Keratinocyte (primary cell): ENCODE data around the gene BDH2. TPM values are rescaled to one million over a fixed set of nuclear protein-coding genes. Genes with fewer than 3 reads are reported as not detected.

Experiments
- DNase-seq: peaks from one replicate; pipeline ENCODE4 v3.0.0-alpha.2; 2011; ENCODE audit warnings: low read depth, missing footprints, low spot score
- FAIRE-seq: peaks from 2 replicates; lab custom pipeline; 2011; peaks lifted over from hg19 to GRCh38; lab: Jason Lieb, UNC
- H2AFZ ChIP-seq: 2 replicates; pipeline ENCODE4 v1.6.0; 2012; ENCODE audit warnings: low read length, control low read depth, inconsistent platforms; ENCODE audit not compliant: control insufficient read depth
- H3K27ac ChIP-seq: 2 replicates; pipeline ENCODE4 v1.5.1; 2011; ENCODE audit warnings: low read length; ENCODE audit not compliant: control insufficient read depth, insufficient read depth
- H3K27me3 ChIP-seq: 3 replicates; pipeline ENCODE4 v1.6.0; 2011; ENCODE audit warnings: low read length; ENCODE audit not compliant: control insufficient read depth, insufficient read depth; ENCODE audit errors: extremely low read depth
- H3K36me3 ChIP-seq, 2 experiments: 2 replicates in 1 of 2; 3 replicates in 1 of 2; pipeline ENCODE4 v1.5.1; 2011; ENCODE audit warnings: low read length in 2 of 2, mild to moderate bottlenecking in 1 of 2; ENCODE audit not compliant: control insufficient read depth in 2 of 2, insufficient read depth in 2 of 2; ENCODE audit errors: extremely low read depth in 1 of 2
- H3K4me1 ChIP-seq: 3 replicates; pipeline ENCODE4 v1.5.1; 2011; ENCODE audit warnings: low read length; ENCODE audit not compliant: control insufficient read depth, insufficient read depth; ENCODE audit errors: extremely low read depth
- H3K4me2 ChIP-seq: 3 replicates; pipeline ENCODE4 v1.6.0; 2011; ENCODE audit warnings: low read depth, low read length; ENCODE audit not compliant: control insufficient read depth, insufficient read depth; ENCODE audit errors: extremely low read depth
- H3K4me3 ChIP-seq, 3 experiments: fragments of 200-600 bp in 1 of 3; sonication (generic) in 1 of 3; 2 replicates in 2 of 3; 3 replicates in 1 of 3; pipeline ENCODE4 v1.5.1; 2011 to 2016; ENCODE audit warnings: low read length in 3 of 3, mild to moderate bottlenecking in 3 of 3, control low read depth in 2 of 3, inconsistent platforms in 1 of 3, low read depth in 1 of 3, mixed read lengths in 1 of 3, mixed run types in 1 of 3, moderate library complexity in 1 of 3; ENCODE audit not compliant: control insufficient read depth in 2 of 3, insufficient read depth in 2 of 3; ENCODE audit errors: extremely low read depth in 1 of 3
- H3K79me2 ChIP-seq: 2 replicates; pipeline ENCODE4 v1.6.0; 2012; ENCODE audit warnings: low read length; ENCODE audit not compliant: control insufficient read depth, insufficient read depth
- H3K9ac ChIP-seq: 3 replicates; pipeline ENCODE4 v1.6.0; 2011; ENCODE audit warnings: low read length; ENCODE audit not compliant: control insufficient read depth, insufficient read depth; ENCODE audit errors: extremely low read depth
- H3K9me1 ChIP-seq: 3 replicates; pipeline ENCODE4 v1.6.0; 2011; ENCODE audit warnings: low read length; ENCODE audit not compliant: control insufficient read depth, insufficient read depth; ENCODE audit errors: extremely low read depth
- H3K9me3 ChIP-seq: 2 replicates; pipeline ENCODE4 v1.5.1; 2012; ENCODE audit warnings: low read depth, low read length; ENCODE audit not compliant: control insufficient read depth
- H4K20me1 ChIP-seq: 3 replicates; pipeline ENCODE4 v1.6.0; 2011; ENCODE audit warnings: low read length; ENCODE audit not compliant: control insufficient read depth, insufficient read depth; ENCODE audit errors: extremely low read depth
- EZH2 ChIP-seq: IDR thresholded peaks from one replicate; pipeline ENCODE4 v1.6.1; 2012; ENCODE audit warnings: inconsistent platforms, mild to moderate bottlenecking, low read length, moderate library complexity
- dilution Hi-C: fragments of 300-500 bp; cut with MboI; formaldehyde crosslinking; loops from one replicate; pipeline ENCODE4 v1.7.0; 2020; ENCODE audit warnings: low sequenced_read_pairs; ENCODE audit not compliant: extremely low pct_ligation_motif_present
- polyA plus RNA-seq, 5 experiments: library from polyadenylated mRNA; depleted of rRNA in 3 of 5; stranded (reverse) in 3 of 5; stranded (forward) in 1 of 5; unstranded in 1 of 5; fragments of >200 nt; gene quantifications; 1 replicate in 1 of 5; 2 replicates in 3 of 5; 3 replicates in 1 of 5; pipeline versions ENCODE4 v1.2.1 to v1.2.3, GENCODE V29; 2011 to 2012; ENCODE audit warnings: missing spikeins in 2 of 5, low read depth in 1 of 5, low replicate concordance in 1 of 5
- TF ChIP-seq, protein P1 (sequence below), 3 experiments: IDR thresholded peaks in 1 of 3; conservative IDR thresholded peaks in 1 of 3; optimal IDR thresholded peaks in 1 of 3; 2 replicates in 2 of 3; 3 replicates in 1 of 3; pipeline versions ENCODE3 to v1.5.1; 2011; ENCODE audit warnings: low read length in 3 of 3, mild to moderate bottlenecking in 3 of 3, moderate library complexity in 2 of 3, control low read depth in 1 of 3, inconsistent platforms in 1 of 3; ENCODE audit not compliant: insufficient read depth in 2 of 3; ENCODE audit errors: extremely low read depth in 1 of 3

BDH2 gene
- polyA plus RNA-seq, 1 donor (not counting 4 experiments of a cell fraction or from before 2014, with no cell fraction given): 58.1 TPM

GRCh38 chr4:103095080-103095479 is 4.6 kb downstream of the BDH2 start:
- DNase-seq (no peak), FAIRE-seq (no peak)
- no peak for TF ChIP-seq EZH2
- TF ChIP-seq, protein P1, sequence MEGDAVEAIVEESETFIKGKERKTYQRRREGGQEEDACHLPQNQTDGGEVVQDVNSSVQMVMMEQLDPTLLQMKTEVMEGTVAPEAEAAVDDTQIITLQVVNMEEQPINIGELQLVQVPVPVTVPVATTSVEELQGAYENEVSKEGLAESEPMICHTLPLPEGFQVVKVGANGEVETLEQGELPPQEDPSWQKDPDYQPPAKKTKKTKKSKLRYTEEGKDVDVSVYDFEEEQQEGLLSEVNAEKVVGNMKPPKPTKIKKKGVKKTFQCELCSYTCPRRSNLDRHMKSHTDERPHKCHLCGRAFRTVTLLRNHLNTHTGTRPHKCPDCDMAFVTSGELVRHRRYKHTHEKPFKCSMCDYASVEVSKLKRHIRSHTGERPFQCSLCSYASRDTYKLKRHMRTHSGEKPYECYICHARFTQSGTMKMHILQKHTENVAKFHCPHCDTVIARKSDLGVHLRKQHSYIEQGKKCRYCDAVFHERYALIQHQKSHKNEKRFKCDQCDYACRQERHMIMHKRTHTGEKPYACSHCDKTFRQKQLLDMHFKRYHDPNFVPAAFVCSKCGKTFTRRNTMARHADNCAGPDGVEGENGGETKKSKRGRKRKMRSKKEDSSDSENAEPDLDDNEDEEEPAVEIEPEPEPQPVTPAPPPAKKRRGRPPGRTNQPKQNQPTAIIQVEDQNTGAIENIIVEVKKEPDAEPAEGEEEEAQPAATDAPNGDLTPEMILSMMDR (optimal IDR thresholded peaks at IDR 0.05 in 1 of 3, IDR thresholded peaks at IDR 0.05 in 1 of 3, conservative IDR thresholded peaks at IDR 0.05 in 1 of 3; ENCODE audit: extremely low read depth in 1 of 3, insufficient read depth in 2 of 3, low read length in 3 of 3): no peak
- Histone ChIP-seq H2AFZ (no peak overlapping the region), H3K4me3 (no peak overlapping the region), H3K4me2 (no peak overlapping the region), H3K79me2 (no peaks in the 10 kb centered on the region), H3K9ac (no peak overlapping the region), H3K9me3 (no peaks in the 10 kb centered on the region), H3K4me1 (peaks cover 8% of the 10 kb centered on the region), H3K27me3 (no peaks in the 10 kb centered on the region), H3K9me1 (no peaks in the 10 kb centered on the region), H3K36me3 (peaks cover 0 to 4% of the 10 kb centered on the region in 2 experiments), H4K20me1 (no peaks in the 10 kb centered on the region), H3K27ac (no peak overlapping the region)
- dilution Hi-C loops: no loop called here

GRCh38 chr4:103092245-103092644 is 7.4 kb downstream of the BDH2 start:
- Histone ChIP-seq H3K4me3 (no peak overlapping the region), H3K4me1 (no peaks in the 10 kb centered on the region), H3K79me2 (no peaks in the 10 kb centered on the region), H2AFZ (no peak overlapping the region), H3K9me3 (no peaks in the 10 kb centered on the region), H3K4me2 (no peak overlapping the region), H3K9me1 (no peaks in the 10 kb centered on the region), H3K27ac (no peak overlapping the region), H3K36me3 (peaks cover 0 to 4% of the 10 kb centered on the region in 2 experiments), H4K20me1 (no peaks in the 10 kb centered on the region), H3K27me3 (no peaks in the 10 kb centered on the region), H3K9ac (no peak overlapping the region)
- no peak for DNase-seq
- TF ChIP-seq EZH2: no peak
- TF ChIP-seq, protein P1 (optimal IDR thresholded peaks at IDR 0.05 in 1 of 3, IDR thresholded peaks at IDR 0.05 in 1 of 3, conservative IDR thresholded peaks at IDR 0.05 in 1 of 3; ENCODE audit: extremely low read depth in 1 of 3, insufficient read depth in 2 of 3, low read length in 3 of 3): no peak
- FAIRE-seq: no peak
- dilution Hi-C loops: no loop called here
